Measurements from ENCODE around the gene FIS1.
"Not testable (repeated sequence)": the region's sequence is repeated elsewhere in the genome, so short reads cannot be mapped to it uniquely, and the experiment has no call there.

The FIS1 gene

GRCh38 chr7:101255796-101256195, 10.9 kb upstream of the FIS1 start:
- ChIA-PET POLR2A (no interaction called here), CTCF (interaction anchor here (1.8 to 3.9 kb wide), 5 partner anchors 11 to 63 kb away, joined by 5 to 22 read pairs (median 14); partner anchors contain the start of gene FIS1)
- no peak for TF ChIP-seq CTCF (IDR thresholded peaks at IDR 0.05; ENCODE audit: insufficient read depth, low read length, missing control alignments)
- H3K4me3 ChIP-seq (ENCODE audit: low read depth, low read length), result no peak overlapping the region
- no peak for DNase-seq (ENCODE audit: low read depth, low spot score)

GRCh38 chr7:101253199-101253598, 8.3 kb upstream of the FIS1 start:
- ChIA-PET POLR2A (interaction anchor here (1.2 kb wide), 1 partner anchor 9 kb away, joined by 3 read pairs; no protein-coding TSS in a partner anchor), CTCF (interaction anchor here (0.9 to 3.9 kb wide), 6 partner anchors 9 to 109 kb away, joined by 3 to 22 read pairs (median 13); partner anchors contain the start of gene FIS1)
- DNase-seq (ENCODE audit: low read depth, low spot score); H3K4me3 ChIP-seq (ENCODE audit: low read depth, low read length): not testable (repeated sequence)

GRCh38 chr7:101251871-101252659, 7.2 kb upstream of the FIS1 start:
- DNase-seq (ENCODE audit: low read depth, low spot score), result peak; percentile 90
- H3K4me3 ChIP-seq (ENCODE audit: low read depth, low read length), result peak overlapping the region; percentile 70
- POLR2A ChIA-PET, result interaction anchor here (0.9 to 1.0 kb wide), 2 partner anchors 31 to 34 kb away, joined by 3 read pairs; partner anchors contain the start of genes PLOD3 and ZNHIT1
- TF ChIP-seq CTCF (IDR thresholded peaks at IDR 0.05; ENCODE audit: insufficient read depth, low read length, missing control alignments), result no peak
- CTCF ChIA-PET, result interaction anchor here (0.7 to 2.5 kb wide), 5 partner anchors 9 to 108 kb away, joined by 3 to 12 read pairs (median 6); no protein-coding TSS in a partner anchor

- CTCF ChIA-PET, result interaction anchor here (0.6 to 0.7 kb wide), 2 partner anchors 58 to 106 kb away, joined by 3 read pairs; no protein-coding TSS in a partner anchor
- no peak for DNase-seq (ENCODE audit: low read depth, low spot score)
- TF ChIP-seq CTCF (IDR thresholded peaks at IDR 0.05; ENCODE audit: insufficient read depth, low read length, missing control alignments), result no peak
- H3K4me3 ChIP-seq (ENCODE audit: low read depth, low read length), result no peak overlapping the region
- POLR2A ChIA-PET, result no interaction called here
Observed at GRCh38 chr7:101250324-101250723, 5.4 kb upstream of the FIS1 start.

GRCh38 chr7:101248276-101248675, 3.4 kb upstream of the FIS1 start:
- no peak overlapping the region for H3K4me3 ChIP-seq (ENCODE audit: low read depth, low read length)
- TF ChIP-seq CTCF (IDR thresholded peaks at IDR 0.05; ENCODE audit: insufficient read depth, low read length, missing control alignments), result no peak
- ChIA-PET CTCF (interaction anchor here (1.1 to 1.2 kb wide), 2 partner anchors 56 to 104 kb away, joined by 3 to 4 read pairs; no protein-coding TSS in a partner anchor), POLR2A (no interaction called here)
- DNase-seq (ENCODE audit: low read depth, low spot score), result no peak

GRCh38 chr7:101245147-101245668, 327 bp upstream of the FIS1 start:
- POLR2A ChIA-PET, result interaction anchor here (0.7 to 2.2 kb wide), 2 partner anchors 9 to 28 kb away, joined by 3 to 14 read pairs; partner anchors contain the start of genes PLOD3 and ZNHIT1
- H3K4me3 ChIP-seq (ENCODE audit: low read depth, low read length), result peak overlapping the region; percentile 94
- no peak for TF ChIP-seq CTCF (IDR thresholded peaks at IDR 0.05; ENCODE audit: insufficient read depth, low read length, missing control alignments)
- CTCF ChIA-PET, result interaction anchor here (0.7 to 5.1 kb wide), 19 partner anchors 10 to 168 kb away, joined by 3 to 95 read pairs (median 9); partner anchors contain the start of genes PLOD3 and ZNHIT1
- DNase-seq (ENCODE audit: low read depth, low spot score), result no peak

Measured in AG04449 (cell line).